OCI-LY3 (cell line): ENCODE data around the gene TSPAN5.
"Not testable (repeated sequence)": the region's sequence is repeated elsewhere in the genome, so short reads cannot be mapped to it uniquely, and the experiment has no call there.

Source experiments
- H2AFZ ChIP-seq: fragments of 200-600, 300-600 bp; shearing (Covaris generic); 2 replicates; pipeline ENCODE4 v1.6.0; 2014; ENCODE audit warnings: antibody characterized with exemption, low read depth, low read length
- H3K27ac ChIP-seq: fragments of 200-600, 300-600 bp; sonication (generic); 2 replicates; pipeline ENCODE4 v1.5.1; 2014; ENCODE audit warnings: mild to moderate bottlenecking, low read length, moderate library complexity, mixed read lengths
- H3K27me3 ChIP-seq: fragments of 200-600, 300-600 bp; sonication (generic); 2 replicates; pipeline ENCODE4 v1.6.1; 2014; ENCODE audit warnings: low read depth, low read length, mixed read lengths
- H3K36me3 ChIP-seq: fragments of 200-600, 300-600 bp; sonication (generic); replicated peaks from 2 replicates; pipeline ENCODE3; 2014; ENCODE audit warnings: low read depth, low read length, mixed read lengths
- H3K4me1 ChIP-seq: fragments of 300-600, 200-600 bp; sonication (generic); 2 replicates; pipeline ENCODE4 v1.6.1; 2014; ENCODE audit warnings: low read length, mixed read lengths
- H3K4me2 ChIP-seq: fragments of 200-600, 300-600 bp; sonication (generic); 2 replicates; pipeline ENCODE4 v1.6.1; 2014; ENCODE audit warnings: low read length, mixed read lengths
- H3K4me3 ChIP-seq: fragments of 300-600, 200-600 bp; sonication (generic); 2 replicates; pipeline ENCODE4 v1.5.1; 2014; ENCODE audit warnings: antibody characterized with exemption, mild to moderate bottlenecking, low read length, moderate library complexity
- H3K79me2 ChIP-seq: fragments of 300-600, 200-600 bp; shearing (Covaris generic); 2 replicates; pipeline ENCODE4 v1.6.1; 2014; ENCODE audit warnings: mild to moderate bottlenecking, low read length, mixed read lengths
- H3K9ac ChIP-seq: fragments of 300-600, 200-600 bp; shearing (Covaris generic); 2 replicates; pipeline ENCODE4 v1.6.0; 2014; ENCODE audit warnings: mild to moderate bottlenecking, low read length, moderate library complexity
- H3K9me3 ChIP-seq: fragments of 200-600, 300-600 bp; shearing (Covaris generic); 2 replicates; pipeline ENCODE4 v1.6.1; 2014; ENCODE audit warnings: low read length, mixed read lengths; ENCODE audit not compliant: insufficient read depth
- H4K20me1 ChIP-seq: fragments of 200-600, 300-600 bp; sonication (generic); 2 replicates; pipeline ENCODE4 v1.6.1; 2016; ENCODE audit warnings: low read length, mixed read lengths; ENCODE audit not compliant: insufficient read depth
- EZH2phosphoT487 ChIP-seq: fragments of 200-600 bp; shearing (Covaris generic); IDR thresholded peaks from 2 replicates; pipeline ENCODE4 v1.6.1; 2018; ENCODE audit warnings: antibody characterized with exemption, mixed run types, low read depth
- TF ChIP-seq, protein P1 (sequence below): fragments of 200-600, 300-600 bp; sonication (generic); IDR thresholded peaks from 2 replicates; pipeline ENCODE4 v1.5.1; 2014; ENCODE audit warnings: antibody characterized with exemption, low read length, low read depth

TSPAN5 gene

DNA sequence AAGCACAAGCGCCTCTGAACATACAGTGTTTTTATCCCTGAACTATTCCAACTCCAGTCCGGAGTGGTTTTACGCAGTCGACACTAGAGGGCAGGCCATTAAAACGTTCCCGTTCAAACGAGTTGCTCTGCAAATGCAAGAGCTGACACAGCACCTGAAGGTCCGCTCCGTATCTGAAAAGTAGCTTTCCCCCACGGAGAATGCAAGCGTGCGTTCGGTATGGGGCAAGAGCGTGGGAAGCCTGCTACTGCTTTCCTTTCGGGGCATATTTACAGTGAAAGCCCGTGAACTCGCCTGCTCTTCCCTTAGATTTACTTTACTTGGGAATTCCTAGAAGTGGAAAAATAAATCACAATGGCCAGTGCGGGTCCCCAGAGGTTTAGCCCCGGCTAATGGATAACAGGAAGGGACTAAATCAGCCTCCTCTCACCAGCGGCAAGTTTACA lies 190.8 kb downstream of the TSPAN5 start:
- Histone ChIP-seq H3K9me3 (no peaks in the 10 kb centered on the region), H4K20me1 (no peaks in the 10 kb centered on the region), H3K9ac (peak overlapping the region; percentile 24; the same call in 1 of the 2 replicates), H3K4me1 (peaks cover 6% of the 10 kb centered on the region; the same call in 1 of the 2 replicates), H3K79me2 (no peaks in the 10 kb centered on the region), H2AFZ (no peak overlapping the region), H3K4me2 (peak overlapping the region; percentile 71), H3K27ac (no peak overlapping the region), H3K4me3 (peak overlapping the region; percentile 70), H3K27me3 (no peaks in the 10 kb centered on the region), H3K36me3 (peaks cover 13% of the 10 kb centered on the region)
- no peak for TF ChIP-seq EZH2phosphoT487
- TF ChIP-seq, protein P1, sequence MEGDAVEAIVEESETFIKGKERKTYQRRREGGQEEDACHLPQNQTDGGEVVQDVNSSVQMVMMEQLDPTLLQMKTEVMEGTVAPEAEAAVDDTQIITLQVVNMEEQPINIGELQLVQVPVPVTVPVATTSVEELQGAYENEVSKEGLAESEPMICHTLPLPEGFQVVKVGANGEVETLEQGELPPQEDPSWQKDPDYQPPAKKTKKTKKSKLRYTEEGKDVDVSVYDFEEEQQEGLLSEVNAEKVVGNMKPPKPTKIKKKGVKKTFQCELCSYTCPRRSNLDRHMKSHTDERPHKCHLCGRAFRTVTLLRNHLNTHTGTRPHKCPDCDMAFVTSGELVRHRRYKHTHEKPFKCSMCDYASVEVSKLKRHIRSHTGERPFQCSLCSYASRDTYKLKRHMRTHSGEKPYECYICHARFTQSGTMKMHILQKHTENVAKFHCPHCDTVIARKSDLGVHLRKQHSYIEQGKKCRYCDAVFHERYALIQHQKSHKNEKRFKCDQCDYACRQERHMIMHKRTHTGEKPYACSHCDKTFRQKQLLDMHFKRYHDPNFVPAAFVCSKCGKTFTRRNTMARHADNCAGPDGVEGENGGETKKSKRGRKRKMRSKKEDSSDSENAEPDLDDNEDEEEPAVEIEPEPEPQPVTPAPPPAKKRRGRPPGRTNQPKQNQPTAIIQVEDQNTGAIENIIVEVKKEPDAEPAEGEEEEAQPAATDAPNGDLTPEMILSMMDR, result peak; percentile 90

GRCh38 chr4:98466868-98467599 lies 191.4 kb downstream of the TSPAN5 start:
- Histone ChIP-seq H2AFZ (no peak overlapping the region), H3K9me3 (no peaks in the 10 kb centered on the region), H3K79me2 (no peaks in the 10 kb centered on the region), H4K20me1 (no peaks in the 10 kb centered on the region), H3K27me3 (no peaks in the 10 kb centered on the region), H3K27ac (no peak overlapping the region), H3K4me1 (peaks cover 6% of the 10 kb centered on the region; the same call in 1 of the 2 replicates), H3K9ac (no peak overlapping the region), H3K36me3 (peaks cover 9% of the 10 kb centered on the region), H3K4me2 (peak overlapping the region; percentile 71; the same call in 1 of the 2 replicates), H3K4me3 (no peak overlapping the region)
- no peak for TF ChIP-seq EZH2phosphoT487
- TF ChIP-seq, protein P1, result no peak

DNA sequence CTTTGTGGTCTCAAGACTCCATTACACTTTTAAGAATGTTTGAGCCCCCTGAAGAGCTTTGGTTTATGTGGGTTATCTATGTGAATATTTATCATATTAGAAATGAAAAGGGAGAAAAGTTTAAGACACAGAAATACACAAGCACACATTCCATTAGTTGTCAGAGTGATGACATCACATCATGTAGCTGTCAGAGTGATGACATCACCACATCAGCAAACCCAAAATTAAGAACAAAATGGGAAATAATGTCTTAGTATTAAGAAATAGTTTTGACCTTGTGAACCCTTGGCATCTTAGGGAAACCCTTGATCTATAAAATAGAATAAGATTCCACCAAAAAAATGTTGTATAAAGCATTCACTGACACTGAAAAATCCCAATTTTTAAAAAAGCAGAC lies 195.9 kb downstream of the TSPAN5 start:
- H3K4me3 ChIP-seq, result no peak overlapping the region
- H4K20me1 ChIP-seq, result no peaks in the 10 kb centered on the region
- no peak overlapping the region for H3K9ac ChIP-seq
- no peak overlapping the region for H3K27ac ChIP-seq
- no peak overlapping the region for H3K4me2 ChIP-seq
- no peaks in the 10 kb centered on the region for H3K36me3 ChIP-seq
- no peaks in the 10 kb centered on the region for H3K9me3 ChIP-seq
- H3K79me2 ChIP-seq, result no peaks in the 10 kb centered on the region
- TF ChIP-seq EZH2phosphoT487, result no peak
- no peak overlapping the region for H2AFZ ChIP-seq
- H3K27me3 ChIP-seq, result no peaks in the 10 kb centered on the region
- H3K4me1 ChIP-seq, result 0 out of 2 replicates have a peak, but pooled peaks cover 3% of the 10 kb centered on the region

DNA sequence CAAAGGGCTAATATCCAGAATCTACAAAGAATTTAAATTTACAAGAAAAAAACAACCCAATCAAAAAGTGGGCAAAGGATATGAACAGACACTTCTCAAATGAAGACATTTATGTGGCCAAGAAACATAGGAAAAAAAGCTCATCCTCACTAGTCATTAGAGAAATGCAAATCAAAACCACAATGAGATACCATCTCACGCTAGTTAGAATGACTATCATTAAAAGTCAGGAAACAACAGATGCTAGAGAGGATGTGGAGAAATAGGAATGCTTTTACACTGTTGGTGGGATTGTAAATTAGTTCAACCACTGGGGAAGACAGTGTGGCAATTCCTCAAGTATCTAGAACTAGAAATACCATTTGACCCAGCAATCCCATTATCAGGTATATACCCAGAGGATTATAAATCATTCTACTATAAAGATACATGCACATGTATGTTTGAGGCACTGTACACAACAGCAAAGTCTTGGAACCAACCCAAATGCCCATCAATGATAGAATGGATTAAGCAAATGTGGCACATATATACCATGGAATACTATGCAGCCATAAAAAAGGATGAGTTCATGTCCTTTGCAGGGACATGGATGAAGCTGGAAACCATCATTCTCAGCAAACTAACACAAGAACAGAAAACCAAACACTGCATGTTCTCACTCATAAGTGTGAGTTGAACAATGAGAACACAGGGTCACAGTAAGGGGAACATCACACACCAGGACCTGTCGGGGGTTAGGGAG lies 197.1 kb downstream of the TSPAN5 start:
- not testable (repeated sequence) for H3K4me1 ChIP-seq, H3K4me3 ChIP-seq, H3K4me2 ChIP-seq, H3K27ac ChIP-seq, H3K9me3 ChIP-seq, H4K20me1 ChIP-seq, H2AFZ ChIP-seq, H3K9ac ChIP-seq, H3K79me2 ChIP-seq, H3K27me3 ChIP-seq, H3K36me3 ChIP-seq

GRCh38 chr4:98457422-98457821 lies 201.0 kb downstream of the TSPAN5 start:
- not testable (repeated sequence) for H3K79me2 ChIP-seq, H3K9ac ChIP-seq, H3K4me3 ChIP-seq, H3K27me3 ChIP-seq, H3K27ac ChIP-seq, H3K4me2 ChIP-seq, H2AFZ ChIP-seq, H3K4me1 ChIP-seq, H4K20me1 ChIP-seq, H3K36me3 ChIP-seq, H3K9me3 ChIP-seq
